WTC11 (cell line): ENCODE measurements around the gene EN2.

Experiments
- GRHL2 ChIP-seq: fragments of 250-450 bp; sonication (Bioruptor Pico); IDR thresholded peaks from 2 replicates; pipeline ENCODE4 v1.8.0; 2022; ENCODE audit warnings: mild to moderate bottlenecking, moderate library complexity; ENCODE audit not compliant: insufficient replicate concordance, severe bottlenecking
- NR1H2 ChIP-seq: sonication (generic); formaldehyde crosslinking; IDR thresholded peaks from 2 replicates; pipeline ENCODE4 v1.9.0; 2021; ENCODE audit warnings: mild to moderate bottlenecking, moderate library complexity, missing genetic modification reagents
- USF2 ChIP-seq: sonication (generic); formaldehyde crosslinking; IDR thresholded peaks from 2 replicates; pipeline ENCODE4 v1.8.1; 2023; ENCODE audit warnings: mild to moderate bottlenecking, missing genetic modification reagents, moderate library complexity
- ZNF396 ChIP-seq: fragments of 250-450 bp; sonication (Bioruptor Pico); IDR thresholded peaks from 2 replicates; pipeline ENCODE4 v1.8.0; 2021; ENCODE audit warnings: mild to moderate bottlenecking, moderate library complexity, borderline replicate concordance
- ZNF416 ChIP-seq: fragments of 250-450 bp; sonication (Bioruptor Pico); IDR thresholded peaks from 2 replicates; pipeline ENCODE4 v1.9.0; 2021; ENCODE audit warnings: mild to moderate bottlenecking, inconsistent platforms
- ZNF423 ChIP-seq: fragments of 250-450 bp; sonication (Bioruptor Pico); IDR thresholded peaks from 2 replicates; pipeline ENCODE4 v2.1.2; 2022; ENCODE audit warnings: mild to moderate bottlenecking, moderate library complexity
- TF ChIP-seq, protein P1 (sequence below): fragments of 200-600 bp; IDR thresholded peaks from 2 replicates; pipeline ENCODE4 v1.8.0; 2022; ENCODE audit warnings: antibody characterized with exemption
- TF ChIP-seq, protein P2 (sequence below): sonication (generic); formaldehyde crosslinking; IDR thresholded peaks from 2 replicates; pipeline ENCODE4 v1.8.0; 2022; ENCODE audit warnings: mild to moderate bottlenecking, missing genetic modification reagents
- TF ChIP-seq, protein P3 (sequence below): sonication (generic); formaldehyde crosslinking; IDR thresholded peaks from 2 replicates; pipeline ENCODE4 v1.8.0; 2022; ENCODE audit warnings: mild to moderate bottlenecking, missing genetic modification reagents
- TF ChIP-seq, protein P4 (sequence below): sonication (generic); formaldehyde crosslinking; IDR thresholded peaks from 2 replicates; pipeline ENCODE4 v1.8.0; 2022; ENCODE audit warnings: missing genetic modification reagents

DNA sequence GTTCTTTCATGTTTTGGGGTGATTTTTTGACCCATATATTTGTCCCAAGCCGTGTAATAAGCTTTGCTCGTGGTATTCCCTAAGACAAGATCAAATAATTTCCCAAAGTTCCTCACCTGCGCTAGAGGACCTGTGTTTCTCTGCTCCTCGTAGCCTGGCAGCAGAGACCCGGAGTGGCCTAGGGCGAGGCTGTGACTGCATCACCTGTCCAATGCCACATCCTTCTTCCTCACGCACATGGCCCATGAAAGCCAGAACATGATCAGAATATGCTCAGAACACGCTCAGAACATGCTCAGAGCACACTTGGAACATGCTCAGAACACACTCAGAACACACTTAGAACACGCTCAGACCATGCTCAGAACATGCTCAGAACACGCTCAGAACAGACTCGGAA, 23.8 kb downstream of the EN2 start:
- TF ChIP-seq, protein P1, sequence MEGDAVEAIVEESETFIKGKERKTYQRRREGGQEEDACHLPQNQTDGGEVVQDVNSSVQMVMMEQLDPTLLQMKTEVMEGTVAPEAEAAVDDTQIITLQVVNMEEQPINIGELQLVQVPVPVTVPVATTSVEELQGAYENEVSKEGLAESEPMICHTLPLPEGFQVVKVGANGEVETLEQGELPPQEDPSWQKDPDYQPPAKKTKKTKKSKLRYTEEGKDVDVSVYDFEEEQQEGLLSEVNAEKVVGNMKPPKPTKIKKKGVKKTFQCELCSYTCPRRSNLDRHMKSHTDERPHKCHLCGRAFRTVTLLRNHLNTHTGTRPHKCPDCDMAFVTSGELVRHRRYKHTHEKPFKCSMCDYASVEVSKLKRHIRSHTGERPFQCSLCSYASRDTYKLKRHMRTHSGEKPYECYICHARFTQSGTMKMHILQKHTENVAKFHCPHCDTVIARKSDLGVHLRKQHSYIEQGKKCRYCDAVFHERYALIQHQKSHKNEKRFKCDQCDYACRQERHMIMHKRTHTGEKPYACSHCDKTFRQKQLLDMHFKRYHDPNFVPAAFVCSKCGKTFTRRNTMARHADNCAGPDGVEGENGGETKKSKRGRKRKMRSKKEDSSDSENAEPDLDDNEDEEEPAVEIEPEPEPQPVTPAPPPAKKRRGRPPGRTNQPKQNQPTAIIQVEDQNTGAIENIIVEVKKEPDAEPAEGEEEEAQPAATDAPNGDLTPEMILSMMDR: no peak
- TF ChIP-seq ZNF423: no peak
- TF ChIP-seq GRHL2 (CRISPR knock-in tag): no peak
- TF ChIP-seq, protein P2, sequence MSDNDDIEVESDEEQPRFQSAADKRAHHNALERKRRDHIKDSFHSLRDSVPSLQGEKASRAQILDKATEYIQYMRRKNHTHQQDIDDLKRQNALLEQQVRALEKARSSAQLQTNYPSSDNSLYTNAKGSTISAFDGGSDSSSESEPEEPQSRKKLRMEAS (CRISPR knock-in tag): no peak
- no peak for TF ChIP-seq USF2 (CRISPR knock-in tag)
- no peak for TF ChIP-seq ZNF396 (CRISPR knock-in tag)
- TF ChIP-seq ZNF416: no peak
- TF ChIP-seq, protein P3, sequence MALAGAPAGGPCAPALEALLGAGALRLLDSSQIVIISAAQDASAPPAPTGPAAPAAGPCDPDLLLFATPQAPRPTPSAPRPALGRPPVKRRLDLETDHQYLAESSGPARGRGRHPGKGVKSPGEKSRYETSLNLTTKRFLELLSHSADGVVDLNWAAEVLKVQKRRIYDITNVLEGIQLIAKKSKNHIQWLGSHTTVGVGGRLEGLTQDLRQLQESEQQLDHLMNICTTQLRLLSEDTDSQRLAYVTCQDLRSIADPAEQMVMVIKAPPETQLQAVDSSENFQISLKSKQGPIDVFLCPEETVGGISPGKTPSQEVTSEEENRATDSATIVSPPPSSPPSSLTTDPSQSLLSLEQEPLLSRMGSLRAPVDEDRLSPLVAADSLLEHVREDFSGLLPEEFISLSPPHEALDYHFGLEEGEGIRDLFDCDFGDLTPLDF (CRISPR knock-in tag): no peak
- no peak for TF ChIP-seq NR1H2 (CRISPR knock-in tag)
- TF ChIP-seq, protein P4, sequence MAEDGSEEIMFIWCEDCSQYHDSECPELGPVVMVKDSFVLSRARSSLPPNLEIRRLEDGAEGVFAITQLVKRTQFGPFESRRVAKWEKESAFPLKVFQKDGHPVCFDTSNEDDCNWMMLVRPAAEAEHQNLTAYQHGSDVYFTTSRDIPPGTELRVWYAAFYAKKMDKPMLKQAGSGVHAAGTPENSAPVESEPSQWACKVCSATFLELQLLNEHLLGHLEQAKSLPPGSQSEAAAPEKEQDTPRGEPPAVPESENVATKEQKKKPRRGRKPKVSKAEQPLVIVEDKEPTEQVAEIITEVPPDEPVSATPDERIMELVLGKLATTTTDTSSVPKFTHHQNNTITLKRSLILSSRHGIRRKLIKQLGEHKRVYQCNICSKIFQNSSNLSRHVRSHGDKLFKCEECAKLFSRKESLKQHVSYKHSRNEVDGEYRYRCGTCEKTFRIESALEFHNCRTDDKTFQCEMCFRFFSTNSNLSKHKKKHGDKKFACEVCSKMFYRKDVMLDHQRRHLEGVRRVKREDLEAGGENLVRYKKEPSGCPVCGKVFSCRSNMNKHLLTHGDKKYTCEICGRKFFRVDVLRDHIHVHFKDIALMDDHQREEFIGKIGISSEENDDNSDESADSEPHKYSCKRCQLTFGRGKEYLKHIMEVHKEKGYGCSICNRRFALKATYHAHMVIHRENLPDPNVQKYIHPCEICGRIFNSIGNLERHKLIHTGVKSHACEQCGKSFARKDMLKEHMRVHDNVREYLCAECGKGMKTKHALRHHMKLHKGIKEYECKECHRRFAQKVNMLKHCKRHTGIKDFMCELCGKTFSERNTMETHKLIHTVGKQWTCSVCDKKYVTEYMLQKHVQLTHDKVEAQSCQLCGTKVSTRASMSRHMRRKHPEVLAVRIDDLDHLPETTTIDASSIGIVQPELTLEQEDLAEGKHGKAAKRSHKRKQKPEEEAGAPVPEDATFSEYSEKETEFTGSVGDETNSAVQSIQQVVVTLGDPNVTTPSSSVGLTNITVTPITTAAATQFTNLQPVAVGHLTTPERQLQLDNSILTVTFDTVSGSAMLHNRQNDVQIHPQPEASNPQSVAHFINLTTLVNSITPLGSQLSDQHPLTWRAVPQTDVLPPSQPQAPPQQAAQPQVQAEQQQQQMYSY: no peak
